ENCODE measurements around the gene ATP2A1.
"Not testable (repeated sequence)": the region's sequence is repeated elsewhere in the genome, so short reads cannot be mapped to it uniquely, and the experiment has no call there.

ATP2A1 gene

GRCh38 chr16:28879841-28880588 lies 1.7 kb downstream of the ATP2A1 start:
- peak; percentile 35 for DNase-seq (ENCODE audit: low read depth)
- peak overlapping the region; percentile 74 for H3K4me3 ChIP-seq (ENCODE audit: low read depth, low read length)
- TF ChIP-seq, protein P1, sequence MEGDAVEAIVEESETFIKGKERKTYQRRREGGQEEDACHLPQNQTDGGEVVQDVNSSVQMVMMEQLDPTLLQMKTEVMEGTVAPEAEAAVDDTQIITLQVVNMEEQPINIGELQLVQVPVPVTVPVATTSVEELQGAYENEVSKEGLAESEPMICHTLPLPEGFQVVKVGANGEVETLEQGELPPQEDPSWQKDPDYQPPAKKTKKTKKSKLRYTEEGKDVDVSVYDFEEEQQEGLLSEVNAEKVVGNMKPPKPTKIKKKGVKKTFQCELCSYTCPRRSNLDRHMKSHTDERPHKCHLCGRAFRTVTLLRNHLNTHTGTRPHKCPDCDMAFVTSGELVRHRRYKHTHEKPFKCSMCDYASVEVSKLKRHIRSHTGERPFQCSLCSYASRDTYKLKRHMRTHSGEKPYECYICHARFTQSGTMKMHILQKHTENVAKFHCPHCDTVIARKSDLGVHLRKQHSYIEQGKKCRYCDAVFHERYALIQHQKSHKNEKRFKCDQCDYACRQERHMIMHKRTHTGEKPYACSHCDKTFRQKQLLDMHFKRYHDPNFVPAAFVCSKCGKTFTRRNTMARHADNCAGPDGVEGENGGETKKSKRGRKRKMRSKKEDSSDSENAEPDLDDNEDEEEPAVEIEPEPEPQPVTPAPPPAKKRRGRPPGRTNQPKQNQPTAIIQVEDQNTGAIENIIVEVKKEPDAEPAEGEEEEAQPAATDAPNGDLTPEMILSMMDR (IDR thresholded peaks at IDR 0.05; ENCODE audit: low read depth, low read length, missing control alignments), result no peak
- in situ Hi-C loops (cut with HindIII; ENCODE audit: low sequenced_read_pairs), result no loop called here

DNA sequence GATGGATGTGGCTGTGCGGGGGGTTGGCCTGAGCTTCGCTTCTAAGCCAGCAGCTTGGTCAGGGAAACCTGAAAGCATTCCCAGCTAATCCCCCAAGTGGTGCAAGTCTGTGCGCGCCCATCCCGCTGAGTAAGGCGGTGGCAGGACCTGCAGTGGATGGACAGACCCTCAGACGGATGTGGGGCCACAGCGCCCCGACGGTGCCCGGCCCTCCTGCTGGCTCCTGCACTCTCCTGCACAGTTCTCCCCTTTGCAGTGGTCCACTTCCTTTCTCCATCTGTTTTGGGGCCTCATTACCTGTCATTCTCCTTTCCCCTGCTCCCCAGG lies 2.3 kb downstream of the ATP2A1 start:
- peak overlapping the region; percentile 74 for H3K4me3 ChIP-seq (ENCODE audit: low read depth, low read length)
- no peak for DNase-seq (ENCODE audit: low read depth)
- in situ Hi-C loops (cut with HindIII; ENCODE audit: low sequenced_read_pairs), result no loop called here
- TF ChIP-seq, protein P1 (IDR thresholded peaks at IDR 0.05; ENCODE audit: low read depth, low read length, missing control alignments), result no peak

- H3K4me3 ChIP-seq (ENCODE audit: low read depth, low read length), result no peak overlapping the region
- no peak for DNase-seq (ENCODE audit: low read depth)
- TF ChIP-seq, protein P1 (IDR thresholded peaks at IDR 0.05; ENCODE audit: low read depth, low read length, missing control alignments), result no peak
- in situ Hi-C loops (cut with HindIII; ENCODE audit: low sequenced_read_pairs), result no loop called here
These were observed 2.7 kb downstream of the ATP2A1 start for GRCh38 chr16:28880955-28881354.

- DNase-seq (ENCODE audit: low read depth); in situ Hi-C loops (cut with HindIII; ENCODE audit: low sequenced_read_pairs); H3K4me3 ChIP-seq (ENCODE audit: low read depth, low read length): not testable (repeated sequence)
These were observed 3.3 kb downstream of the ATP2A1 start for GRCh38 chr16:28881565-28881964.

DNA sequence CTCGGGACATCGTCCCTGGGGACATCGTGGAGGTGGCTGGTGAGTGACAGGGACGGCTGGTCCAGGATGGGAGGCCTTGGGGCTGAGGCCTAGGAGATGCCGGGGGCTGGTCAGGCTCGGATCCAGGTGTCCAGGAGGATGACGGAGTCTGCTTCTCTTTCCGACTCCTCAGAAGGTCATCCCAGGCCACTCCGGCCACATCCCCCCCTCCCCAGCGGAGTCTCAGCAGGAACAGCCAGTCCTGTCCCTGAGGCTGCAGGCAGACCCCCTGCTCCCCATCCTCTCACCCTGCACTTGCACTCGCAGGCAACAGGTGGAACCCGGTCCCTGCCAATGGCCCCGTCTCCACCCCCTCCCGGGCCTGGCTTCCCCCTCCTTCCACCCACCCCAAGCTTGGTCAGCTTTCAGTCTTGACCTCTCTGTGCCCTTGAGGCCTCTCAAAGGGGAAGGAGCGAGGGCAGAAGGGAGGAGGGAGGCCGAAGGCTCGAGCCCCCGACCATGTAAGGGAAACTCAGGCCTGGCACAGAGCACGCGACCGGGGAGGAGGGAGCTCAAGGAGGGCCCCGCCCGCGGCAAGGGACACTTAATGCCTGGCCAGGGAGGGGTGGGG lies 4.4 kb downstream of the ATP2A1 start:
- in situ Hi-C loops (cut with HindIII; ENCODE audit: low sequenced_read_pairs), result no loop called here
- TF ChIP-seq, protein P1 (IDR thresholded peaks at IDR 0.05; ENCODE audit: low read depth, low read length, missing control alignments), result no peak
- DNase-seq (ENCODE audit: low read depth), result no peak
- H3K4me3 ChIP-seq (ENCODE audit: low read depth, low read length), result no peak overlapping the region

GRCh38 chr16:28883221-28883996 lies 5.1 kb downstream of the ATP2A1 start:
- DNase-seq (ENCODE audit: low read depth), result no peak
- in situ Hi-C loops (cut with HindIII; ENCODE audit: low sequenced_read_pairs), result no loop called here
- H3K4me3 ChIP-seq (ENCODE audit: low read depth, low read length), result no peak overlapping the region
- TF ChIP-seq, protein P1 (IDR thresholded peaks at IDR 0.05; ENCODE audit: low read depth, low read length, missing control alignments), result no peak

DNA sequence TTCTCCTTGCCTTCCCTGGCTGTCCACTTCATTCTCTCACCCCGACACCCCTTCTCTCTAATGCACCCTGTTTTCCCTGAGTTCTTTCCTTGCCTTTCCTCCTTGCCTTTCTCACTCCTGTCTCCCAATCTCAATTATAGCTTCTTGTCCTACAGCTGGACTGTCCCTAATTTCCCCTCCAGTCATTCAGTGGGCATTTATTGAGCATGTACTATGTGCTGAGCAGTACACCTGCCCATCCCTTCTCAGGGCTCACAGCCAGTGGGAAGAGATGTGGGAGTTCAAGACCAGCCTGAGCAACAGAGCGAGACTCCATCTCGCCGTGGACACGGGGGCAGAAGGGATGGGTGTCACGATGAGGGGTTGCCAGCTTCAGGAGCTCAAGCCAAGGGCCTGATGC lies 5.8 kb downstream of the ATP2A1 start:
- H3K4me3 ChIP-seq (ENCODE audit: low read depth, low read length), result no peak overlapping the region
- TF ChIP-seq, protein P1 (IDR thresholded peaks at IDR 0.05; ENCODE audit: low read depth, low read length, missing control alignments), result no peak
- in situ Hi-C loops (cut with HindIII; ENCODE audit: low sequenced_read_pairs), result no loop called here
- no peak for DNase-seq (ENCODE audit: low read depth)

Data from astrocyte of the cerebellum (primary cell).